ENCODE data around the gene XPA.

- TF ChIP-seq CTCF (IDR thresholded peaks at IDR 0.05; ENCODE audit: insufficient read depth, low read length, poor library complexity, severe bottlenecking) (no peak), EZH2phosphoT487 (conservative IDR thresholded peaks at IDR 0.05; ENCODE audit: low read length) (no peak)
Measured at GRCh38 chr9:97714435-97714834, 17.3 kb upstream of the XPA start.
